Measurements from ENCODE around the gene SPSB1. TPM values are rescaled to one million over a fixed set of nuclear protein-coding genes. Genes with fewer than 3 reads are reported as not detected.

SPSB1 gene
- total RNA-seq, 1 experiment from 2014 or later = 14.3 TPM

DNA sequence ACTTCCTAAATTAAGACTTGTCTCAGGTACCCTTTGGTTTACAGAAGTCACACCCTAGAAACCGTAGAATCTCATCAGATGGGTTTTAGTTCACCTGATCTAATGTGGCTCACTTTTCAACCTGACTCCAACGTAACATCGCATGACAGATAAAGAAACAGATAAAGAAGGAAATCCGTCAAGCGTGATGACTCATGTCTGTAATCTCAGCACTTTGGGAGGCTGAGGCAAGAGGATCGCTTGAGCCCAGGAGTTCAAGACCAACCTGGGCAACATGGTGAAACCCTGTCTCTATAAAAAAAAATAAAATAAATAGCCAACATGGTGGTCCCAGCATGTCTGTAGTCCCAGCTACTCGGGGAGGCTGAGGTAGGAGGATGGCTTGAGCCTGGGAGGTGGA is 97.3 kb downstream of the SPSB1 start:
- no peak for DNase-seq (ENCODE audit: low read depth)

DNA sequence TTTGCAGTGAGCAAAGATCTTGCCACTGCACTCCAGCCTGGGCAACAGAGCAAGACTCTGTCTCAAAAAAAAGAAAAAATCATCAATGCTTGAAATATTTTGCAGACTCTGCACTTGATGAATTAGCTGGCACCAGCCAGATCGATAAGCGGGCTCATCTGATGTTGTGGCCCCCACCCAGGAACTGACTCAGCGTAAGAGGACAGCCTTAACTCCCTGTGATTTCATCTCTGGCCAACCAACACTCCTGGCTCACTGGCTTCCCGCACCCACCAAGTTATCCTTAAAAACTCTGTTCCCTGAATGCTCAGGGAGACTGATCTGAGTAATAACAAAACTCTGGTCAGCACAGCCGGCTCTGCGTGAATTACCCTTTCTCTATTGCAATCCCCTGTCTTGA is 98.9 kb downstream of the SPSB1 start:
- DNase-seq (ENCODE audit: low read depth) = no peak

DNA sequence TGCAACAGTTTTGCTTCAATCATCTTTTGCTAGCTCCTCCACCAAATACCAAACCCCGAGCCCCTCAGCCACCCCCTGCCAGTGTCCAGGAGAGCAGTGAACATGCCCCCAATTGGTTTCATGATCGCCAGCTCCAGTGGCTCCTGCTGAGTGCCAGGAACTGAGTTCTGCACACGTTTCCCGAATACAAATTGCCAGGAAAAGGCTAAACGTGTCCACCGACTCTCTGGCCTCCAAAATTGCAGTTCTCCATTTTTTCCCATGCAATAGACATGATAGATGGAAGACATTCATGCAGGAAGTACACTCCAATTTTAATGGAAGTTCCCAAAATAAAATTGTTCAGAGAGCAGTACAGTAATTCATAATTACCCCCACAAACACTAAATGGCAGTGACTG is 101.3 kb downstream of the SPSB1 start:
- DNase-seq (ENCODE audit: low read depth) = no peak

DNA sequence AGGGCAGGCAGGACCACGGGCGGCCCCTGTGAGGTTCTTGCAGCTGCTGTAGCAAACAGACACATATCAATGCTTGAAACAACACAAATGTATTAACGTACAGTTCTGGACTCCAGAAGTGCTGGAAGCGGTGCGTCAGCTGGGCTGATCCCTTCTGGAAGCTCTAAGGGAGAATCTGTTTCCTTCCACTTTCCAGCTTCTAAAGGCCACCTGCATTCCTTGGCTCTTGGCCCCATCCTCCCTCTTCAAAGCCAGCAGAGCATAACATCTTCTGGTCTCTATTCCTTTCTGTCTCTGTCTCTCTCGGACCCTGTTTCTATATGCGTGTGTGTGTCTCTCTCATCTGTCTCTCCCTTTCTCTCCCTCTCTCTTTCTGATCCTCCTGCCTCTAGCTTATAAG is 102.3 kb downstream of the SPSB1 start:
- DNase-seq (ENCODE audit: low read depth) = no peak

DNA sequence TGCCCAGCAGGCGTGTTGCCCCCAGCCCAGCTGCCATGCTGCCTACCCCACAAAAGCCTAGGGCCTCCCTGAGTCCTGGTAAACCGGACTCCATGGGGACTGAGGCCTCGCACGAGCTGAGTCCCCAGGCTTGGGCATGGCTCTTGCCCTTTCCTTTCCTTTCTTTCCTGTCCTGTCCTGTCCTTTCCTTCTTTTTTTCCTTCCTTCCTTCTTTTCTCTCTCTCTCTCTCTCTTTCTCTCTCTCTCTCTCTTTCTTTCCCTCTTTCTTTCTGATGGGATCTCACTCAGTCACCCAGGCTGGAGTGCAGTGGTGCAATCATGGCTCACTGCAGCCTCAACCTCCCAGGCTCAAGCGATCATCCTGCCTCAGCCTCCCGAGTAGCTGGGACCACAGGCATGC is 104.4 kb downstream of the SPSB1 start:
- DNase-seq (ENCODE audit: low read depth) = no peak

DNA sequence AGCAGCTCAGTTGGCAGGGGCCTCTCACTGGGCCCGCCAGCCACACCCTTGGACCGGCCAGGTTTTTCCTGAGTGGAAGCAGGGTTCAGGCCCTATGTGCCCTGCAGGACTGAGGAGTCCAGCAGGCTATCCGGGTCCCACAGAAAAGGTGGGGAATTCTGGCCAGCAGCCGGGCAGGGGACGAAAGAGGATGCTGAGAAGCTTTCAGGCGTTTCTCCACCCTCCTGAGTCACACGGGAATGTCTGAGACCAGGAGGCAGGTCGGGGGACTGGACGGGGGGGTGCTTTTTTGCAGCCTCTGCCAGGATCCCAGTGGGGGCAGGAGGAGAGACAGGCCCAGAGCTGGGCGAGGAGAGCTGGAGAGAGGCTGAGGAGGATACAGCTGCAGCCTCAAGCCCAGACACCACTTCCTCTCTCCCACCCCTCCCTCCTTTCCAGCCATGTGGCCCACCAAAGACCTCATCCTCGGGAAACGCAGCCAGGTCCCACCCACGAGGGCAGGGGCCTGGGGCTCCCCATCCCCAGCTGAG is 105.4 kb downstream of the SPSB1 start:
- no peak for DNase-seq (ENCODE audit: low read depth)

DNA sequence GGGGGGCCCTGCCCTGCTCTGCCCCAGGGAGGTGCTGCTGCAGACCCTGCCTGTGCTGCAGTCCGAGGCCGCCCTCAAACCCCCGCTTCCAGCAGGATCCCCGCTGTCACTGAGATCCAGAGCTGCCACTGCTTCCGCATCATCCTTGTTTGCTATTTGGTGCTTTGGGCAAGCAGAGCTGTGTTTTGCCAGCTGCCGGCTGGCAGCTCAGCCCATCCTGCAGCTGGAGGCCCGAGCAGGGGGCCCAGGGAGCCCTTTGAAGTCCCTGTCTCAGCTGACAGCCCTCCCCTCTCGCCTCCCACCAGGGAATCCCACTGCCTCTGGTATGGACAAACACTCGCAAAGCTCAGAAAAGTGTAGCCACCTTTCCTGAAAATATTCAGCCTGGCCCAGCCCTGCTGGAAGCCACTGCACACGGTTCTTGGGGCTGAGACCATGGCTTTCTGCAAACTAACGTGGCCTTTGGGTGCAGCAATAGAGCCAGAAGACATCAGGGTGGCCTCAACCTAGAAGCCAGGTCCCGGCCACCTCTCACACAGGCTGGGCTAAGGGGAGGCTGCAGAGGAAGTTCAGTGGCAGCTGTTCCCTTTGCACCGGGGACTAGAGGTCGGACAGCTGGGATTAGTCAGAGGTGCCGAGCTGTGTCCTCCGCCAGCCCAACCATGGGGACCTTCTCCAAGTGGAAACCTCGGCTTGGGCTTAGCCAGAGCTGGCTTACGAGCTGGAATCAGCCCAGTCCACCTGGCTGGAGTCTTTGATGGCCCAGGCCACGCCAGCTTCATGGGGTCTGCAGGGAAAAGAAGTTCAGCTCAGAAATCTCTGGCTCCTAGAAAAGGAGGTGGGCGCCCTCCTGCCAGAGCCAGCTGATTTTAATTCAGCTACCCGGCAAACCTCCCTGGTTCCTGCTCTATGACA is 107.1 kb downstream of the SPSB1 start:
- peak; percentile 63 for DNase-seq (ENCODE audit: low read depth)

DNA sequence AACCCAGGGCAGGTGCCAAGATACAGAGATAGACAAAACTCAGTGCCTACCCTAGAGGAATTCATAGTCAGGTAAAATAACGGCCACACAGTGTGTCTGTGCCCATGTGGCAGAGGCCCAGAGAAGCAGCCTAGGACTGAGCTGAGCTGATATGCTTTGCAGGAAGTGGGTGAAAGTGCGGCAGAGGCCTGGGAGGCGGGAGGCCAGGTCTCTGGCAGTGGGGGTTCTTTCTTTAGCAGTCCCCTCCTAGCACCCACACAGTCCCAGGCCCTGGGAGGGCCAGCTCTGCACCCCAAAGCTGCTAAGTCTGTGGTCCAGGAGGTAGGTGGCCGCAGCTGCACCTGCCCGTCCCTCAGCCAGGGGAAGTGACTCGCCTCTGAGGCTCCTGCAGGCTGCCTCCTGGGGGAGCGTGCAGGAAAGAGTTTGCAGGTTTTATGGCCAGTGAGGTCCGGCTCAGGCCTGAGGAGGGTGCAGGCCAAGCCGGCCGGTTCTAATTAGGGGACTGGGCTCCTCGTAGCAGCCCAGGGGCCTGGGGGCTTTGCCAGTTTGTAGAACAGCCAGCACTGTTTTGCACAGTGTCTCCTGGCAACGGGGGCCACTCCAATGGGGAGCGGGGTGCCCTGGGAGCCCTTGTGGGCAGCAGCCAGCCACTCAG is 107.9 kb downstream of the SPSB1 start:
- DNase-seq (ENCODE audit: low read depth) = peak; percentile 57

DNA sequence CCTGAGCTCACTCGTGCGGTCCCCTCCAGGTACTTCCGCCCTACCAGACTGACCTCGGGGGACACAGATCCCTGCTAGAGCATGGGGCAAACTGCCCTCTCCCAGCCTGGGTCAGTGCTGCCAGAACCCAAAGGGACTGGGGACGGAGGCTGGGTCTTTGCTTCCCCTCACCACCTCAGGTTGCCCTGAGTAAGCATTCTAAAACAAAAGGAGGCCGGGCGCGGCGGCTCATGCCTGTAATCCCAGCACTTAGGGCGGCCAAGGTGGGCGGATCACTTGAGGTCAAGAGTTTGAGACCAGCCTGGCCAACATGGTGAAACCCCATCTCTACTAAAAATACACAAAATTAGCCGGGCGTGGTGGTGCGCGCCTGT is 108.4 kb downstream of the SPSB1 start:
- no peak for DNase-seq (ENCODE audit: low read depth)

DNA sequence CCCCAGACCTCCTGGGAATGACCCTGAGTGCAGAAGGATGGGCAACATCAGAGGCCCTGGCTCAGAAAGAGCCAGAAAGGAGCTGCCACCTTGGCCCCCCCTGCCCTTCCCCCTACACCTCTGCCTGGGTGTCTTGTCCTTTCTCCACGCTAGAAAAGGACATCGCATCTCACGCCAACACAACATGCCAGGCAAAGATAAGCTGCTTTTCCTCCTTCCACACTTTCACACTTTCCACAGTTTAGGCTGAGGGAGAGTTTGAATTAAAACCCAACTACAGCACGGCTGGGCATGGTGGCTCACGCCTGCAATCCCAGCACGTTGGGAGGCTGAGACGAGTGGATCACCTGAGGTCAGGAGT is 109.5 kb downstream of the SPSB1 start:
- no peak for DNase-seq (ENCODE audit: low read depth)

DNA sequence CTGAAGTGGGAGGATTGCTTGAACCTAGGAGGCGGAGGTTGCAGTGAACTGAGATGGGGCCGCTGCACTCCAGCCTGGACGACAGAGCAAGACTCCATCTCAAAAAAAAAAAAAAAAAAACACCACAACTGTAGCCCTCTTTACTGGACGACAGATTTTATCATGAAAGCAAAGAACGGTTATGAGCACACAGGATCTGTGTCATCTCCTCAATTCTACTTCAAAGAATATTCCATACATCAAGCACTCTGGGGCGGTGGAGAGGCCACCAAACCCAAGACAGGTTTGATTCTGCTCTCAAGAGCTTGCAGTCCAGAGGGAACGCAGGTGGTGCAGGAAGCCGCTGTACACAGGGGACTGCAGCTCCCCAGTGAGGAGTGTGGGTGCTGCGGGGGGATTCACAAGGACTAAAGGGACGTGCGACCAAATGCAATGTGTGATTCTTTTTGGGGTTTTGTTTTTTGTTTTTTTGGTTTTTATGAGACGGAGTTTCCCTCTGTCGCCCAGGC is 110.1 kb downstream of the SPSB1 start:
- DNase-seq (ENCODE audit: low read depth) = no peak

DNA sequence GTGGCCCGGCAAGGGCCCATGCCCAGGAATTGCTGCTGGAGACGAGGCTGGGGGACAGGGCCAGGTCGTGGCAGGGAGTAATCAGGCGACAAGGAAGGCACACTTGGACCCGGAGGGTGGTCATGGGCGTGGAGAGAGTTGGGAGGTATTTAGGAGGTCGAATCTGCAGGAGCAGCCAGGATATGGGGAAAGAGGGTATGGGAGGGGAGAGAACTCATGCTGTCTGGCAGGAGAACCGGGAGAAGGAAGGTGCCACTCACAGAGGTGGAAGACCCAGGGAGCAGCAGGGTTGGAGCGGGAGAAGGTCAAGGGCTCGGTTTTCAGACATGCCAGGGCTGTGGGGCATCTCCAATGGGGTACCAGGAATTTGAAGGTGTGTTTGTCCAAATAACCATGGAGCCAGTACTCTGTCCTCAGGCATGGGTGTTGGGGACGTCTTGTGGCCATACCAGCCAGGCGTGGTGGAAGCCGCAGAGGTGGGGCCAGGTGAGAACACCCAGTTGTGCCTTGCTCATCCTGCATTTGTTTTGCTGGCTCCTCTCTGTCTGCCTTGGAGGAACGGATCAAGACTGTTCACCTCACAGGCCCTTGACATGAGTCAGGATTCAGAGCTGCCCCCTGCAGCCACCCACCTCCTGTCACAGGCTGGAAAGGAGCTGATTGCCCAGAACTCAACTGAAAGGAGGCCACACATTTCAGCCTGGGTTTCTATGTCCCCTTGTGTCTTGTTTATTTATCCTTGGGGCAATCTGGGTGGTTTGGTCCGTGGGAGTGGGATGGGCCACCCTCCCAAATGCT is 111.6 kb downstream of the SPSB1 start:
- DNase-seq (ENCODE audit: low read depth) = peak; percentile 25

DNA sequence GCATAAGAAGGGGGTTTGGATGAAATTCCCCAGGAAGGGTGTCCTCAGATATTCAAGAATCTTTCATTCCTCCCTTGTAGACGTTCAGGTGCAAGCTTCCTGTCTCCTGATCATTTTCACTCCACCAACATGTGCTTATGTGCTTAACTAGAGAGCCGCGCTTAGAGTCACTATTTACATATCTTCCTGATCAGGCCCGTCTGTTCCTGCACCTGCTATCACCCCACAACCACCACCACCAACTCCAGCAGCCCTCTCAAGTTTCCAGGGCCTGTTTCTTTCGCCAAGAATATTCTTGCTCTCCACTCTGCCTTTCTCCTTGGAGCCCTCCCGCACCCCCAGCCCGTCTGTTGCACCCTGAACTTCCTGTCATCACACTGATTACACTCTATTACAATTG is 113.4 kb downstream of the SPSB1 start:
- DNase-seq (ENCODE audit: low read depth) = no peak

DNA sequence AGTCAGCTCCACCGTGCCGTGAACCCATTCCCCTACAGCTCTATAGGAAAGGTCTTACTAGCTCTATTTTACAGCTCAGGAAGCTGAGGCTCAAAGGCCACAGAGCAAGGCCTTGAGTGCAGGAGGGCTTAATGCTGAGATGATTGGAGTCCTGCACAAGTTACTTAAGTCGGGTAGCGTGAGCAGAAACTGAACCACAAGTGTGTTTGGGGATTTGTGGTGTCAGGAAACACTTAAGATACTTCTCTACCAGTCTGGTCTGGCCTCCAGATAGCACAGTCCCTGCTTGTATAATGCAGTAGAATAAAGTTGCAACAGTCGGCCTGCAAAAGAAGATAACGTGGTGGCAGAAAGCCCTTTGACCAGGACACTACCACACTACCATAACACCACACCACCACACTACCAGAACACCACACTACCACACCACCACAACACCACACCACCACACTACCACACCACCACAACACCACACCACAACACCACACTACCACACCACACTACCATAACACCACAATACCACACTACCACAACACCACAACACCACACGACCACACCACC is 118.1 kb downstream of the SPSB1 start:
- DNase-seq (ENCODE audit: low read depth) = peak; percentile 40

DNA sequence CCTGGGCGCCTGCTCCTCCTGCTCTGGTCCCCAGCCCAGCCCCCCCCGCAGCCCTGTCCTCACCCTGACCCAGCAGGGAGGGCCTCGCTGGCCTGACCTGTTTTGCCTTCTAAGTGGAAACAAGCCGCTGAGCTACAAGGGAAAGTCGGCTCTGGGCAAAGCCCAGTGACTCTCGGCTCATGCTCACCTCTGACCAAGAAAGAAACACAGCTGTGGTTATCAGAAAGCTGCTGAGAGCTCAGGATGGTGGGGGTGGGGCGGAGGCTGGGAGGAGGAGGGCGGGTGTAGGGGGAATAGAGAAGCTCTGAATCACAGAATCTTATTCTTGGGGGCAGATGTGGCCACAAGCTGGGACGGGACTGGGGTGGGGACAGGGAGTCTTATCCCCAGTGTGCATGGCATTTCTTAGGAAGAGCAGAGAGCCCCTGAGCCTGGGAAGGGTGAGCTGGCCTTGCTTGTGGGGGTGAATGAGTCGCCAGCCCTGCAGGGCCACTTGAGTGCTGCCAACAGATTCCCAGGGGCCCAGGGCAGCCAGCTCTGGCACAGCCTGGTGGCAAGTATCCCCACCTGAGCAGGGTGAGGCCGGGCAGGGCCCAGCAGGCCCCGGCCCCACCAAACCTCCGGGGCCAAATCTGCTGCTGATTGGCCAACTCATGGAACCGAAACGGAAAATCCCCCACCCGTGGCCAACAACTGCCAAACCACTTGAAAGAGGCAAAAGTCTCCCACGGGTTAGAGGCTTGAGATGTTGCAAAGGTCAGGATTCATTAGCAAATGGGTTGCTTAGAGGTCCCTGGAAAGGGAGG is 120.6 kb downstream of the SPSB1 start:
- DNase-seq (ENCODE audit: low read depth) = peak; percentile 90

DNA sequence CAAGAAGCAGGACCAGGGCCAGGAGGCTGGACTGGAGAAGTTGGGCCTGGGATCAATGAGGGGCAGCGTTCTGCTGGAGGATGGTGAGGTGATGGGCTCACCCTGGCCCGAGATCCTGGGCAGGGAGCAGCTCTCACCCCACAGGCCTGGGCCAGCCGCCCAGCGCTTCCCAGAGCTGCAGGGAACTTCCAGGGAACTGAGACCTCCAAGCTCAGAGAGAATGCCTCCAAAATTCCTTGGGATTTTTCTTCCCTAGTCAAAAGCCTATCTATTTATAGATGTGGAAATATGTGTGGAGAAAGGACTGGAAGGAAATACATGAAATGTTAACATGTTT is 121.2 kb downstream of the SPSB1 start:
- no peak for DNase-seq (ENCODE audit: low read depth)

DNA sequence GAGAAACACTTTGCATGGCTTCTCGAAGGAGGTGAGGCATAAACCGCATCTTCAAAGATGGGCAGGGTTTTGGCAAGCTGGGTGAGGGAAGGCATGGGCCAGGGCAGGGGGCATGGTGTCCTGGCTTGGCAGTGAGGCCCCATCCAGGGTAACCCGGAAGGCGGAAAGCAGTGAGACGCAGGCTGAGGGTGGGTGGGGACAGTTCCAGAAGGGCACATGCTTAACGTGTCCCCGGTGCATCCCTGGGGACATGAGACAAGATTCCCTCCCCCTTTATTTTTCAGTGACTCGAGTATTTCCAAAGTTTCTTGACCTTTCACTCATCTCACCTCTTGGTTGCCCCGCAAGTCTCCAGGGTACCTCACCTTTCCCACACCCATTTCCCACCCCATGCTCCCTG is 123.8 kb downstream of the SPSB1 start:
- no peak for DNase-seq (ENCODE audit: low read depth)

DNA sequence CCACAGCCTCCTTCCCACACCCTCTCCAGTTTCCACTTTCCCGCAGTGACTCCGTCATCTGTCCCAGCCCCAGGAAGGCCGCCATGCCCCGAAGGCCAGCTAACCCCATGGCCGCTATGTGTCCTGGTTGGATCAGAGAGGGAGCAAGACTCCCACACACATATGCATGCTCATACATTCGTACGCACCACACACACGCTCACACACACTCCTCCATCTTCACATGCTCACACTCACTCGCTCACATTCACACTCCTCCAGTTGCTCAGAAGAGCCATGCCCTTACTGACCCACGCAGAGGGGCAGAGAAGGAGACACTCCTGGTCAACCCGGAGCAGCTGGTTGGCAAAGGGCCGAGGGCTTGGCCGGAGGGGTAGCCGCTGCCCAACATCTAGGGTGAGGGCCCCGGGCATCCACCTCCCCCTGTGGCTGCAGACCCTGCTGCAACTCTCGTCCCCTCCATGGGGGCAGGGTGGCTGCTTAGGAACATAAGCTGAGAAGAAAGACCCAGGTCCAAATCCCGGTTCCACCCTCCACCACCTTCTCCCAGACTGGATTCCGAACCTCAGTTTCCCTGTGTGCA is 124.3 kb downstream of the SPSB1 start:
- no peak for DNase-seq (ENCODE audit: low read depth)

DNA sequence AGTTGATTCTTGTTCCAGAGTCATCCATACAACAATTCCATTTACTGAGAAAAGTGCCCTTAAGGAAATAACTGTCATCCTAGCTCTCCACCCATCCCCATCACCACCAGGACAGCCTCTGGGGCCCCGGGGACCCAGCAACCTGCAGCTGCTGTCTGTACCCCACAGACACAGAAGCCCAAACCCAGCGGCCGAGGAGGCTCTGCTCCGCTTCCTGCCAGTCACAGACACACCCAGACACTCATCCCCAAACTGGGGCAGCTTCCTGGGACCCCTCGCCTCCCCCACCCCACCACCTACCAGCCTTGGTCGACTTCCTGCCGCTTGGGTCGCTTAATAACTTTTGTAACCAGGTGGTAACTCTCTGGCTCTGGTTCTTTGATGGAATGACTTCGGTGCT is 125.0 kb downstream of the SPSB1 start:
- DNase-seq (ENCODE audit: low read depth) = no peak

DNA sequence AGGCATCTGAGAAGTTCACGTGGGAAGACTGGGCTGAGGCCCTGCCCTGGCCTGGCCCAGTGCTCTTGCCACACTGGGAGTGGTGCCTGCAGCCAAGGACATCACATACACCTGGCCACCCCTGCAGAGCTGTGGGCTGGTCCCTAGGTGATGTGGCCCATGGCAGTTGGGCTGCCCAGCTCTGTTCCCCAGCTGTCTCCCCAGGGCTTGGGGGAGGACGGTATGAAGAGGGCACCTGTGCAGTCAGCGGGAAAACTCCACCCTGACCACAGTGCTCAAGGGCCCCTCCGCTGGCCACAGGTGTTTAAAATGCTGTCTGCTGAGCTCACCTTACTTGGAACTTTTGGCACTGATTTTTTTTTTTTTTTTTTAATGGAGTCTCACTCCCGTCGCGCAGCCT is 126.2 kb downstream of the SPSB1 start:
- DNase-seq (ENCODE audit: low read depth) = no peak

Measured in M059J (cell line).